IMR-90 (cell line): ENCODE data around the gene STXBP4. TPM values are rescaled to one million over a fixed set of nuclear protein-coding genes. Genes with fewer than 3 reads are reported as not detected.

Source experiments
- ATAC-seq: fragments of 200-7000 bp; cut with Tn5 transposase; 2 replicates; pipeline ENCODE4 v1.9.1; 2020; ENCODE audit warnings: low read depth, mild to moderate bottlenecking, moderate library complexity
- BruUV-seq: library from RNA; stranded (reverse); fragments of 400-500 nt; replicated peaks from 2 replicates; lab custom pipeline; 2021; lab: Mats Ljungman, UMichigan
- CTCF ChIA-PET: fragments of 300-600 bp; formaldehyde crosslinking; extraction: SDS; loops from one replicate; lab custom pipeline; 2021; ENCODE audit warnings: antibody characterized with exemption; lab: Yijun Ruan, JAX
- POLR2A ChIA-PET: fragments of 300-600 bp; sonication (Branson Sonifier 250); formaldehyde crosslinking; loops from one replicate; lab custom pipeline; 2022; ENCODE audit warnings: antibody characterized with exemption; ENCODE audit not compliant: unreplicated experiment; lab: Charles Lee
- DNase-seq: peaks from one replicate; pipeline ENCODE4 v3.0.0; 2013
- H2AFZ ChIP-seq: replicated peaks from 2 replicates; pipeline ENCODE3; 2013; ENCODE audit warnings: low read length, mild to moderate bottlenecking; ENCODE audit not compliant: poor library complexity
- H2AK5ac ChIP-seq: 2 replicates; pipeline ENCODE4 v1.6.1; 2013; ENCODE audit warnings: low read depth, low read length, inconsistent platforms
- H2AK9ac ChIP-seq: replicated peaks from 2 replicates; pipeline ENCODE3; 2013; ENCODE audit warnings: mild to moderate bottlenecking, low read depth, low read length, moderate library complexity; ENCODE audit not compliant: poor library complexity
- H2BK120ac ChIP-seq: 2 replicates; pipeline ENCODE4 v1.6.1; 2013; ENCODE audit warnings: low read depth, low read length, inconsistent platforms
- H2BK15ac ChIP-seq: 3 replicates; pipeline ENCODE4 v1.6.1; 2013; ENCODE audit warnings: low read depth, low read length, inconsistent platforms
- H2BK20ac ChIP-seq: 2 replicates; pipeline ENCODE4 v1.6.1; 2013; ENCODE audit warnings: low read depth, mild to moderate bottlenecking, inconsistent platforms, low read length, moderate library complexity
- H2BK5ac ChIP-seq: 2 replicates; pipeline ENCODE4 v1.6.1; 2013; ENCODE audit warnings: mild to moderate bottlenecking, low read depth, low read length, inconsistent platforms; ENCODE audit not compliant: poor library complexity, severe bottlenecking
- H3K14ac ChIP-seq: replicated peaks from 2 replicates; pipeline ENCODE4 v1.6.1; 2013; ENCODE audit warnings: low read depth, low read length, inconsistent platforms
- H3K18ac ChIP-seq: 2 replicates; pipeline ENCODE4 v1.6.1; 2013; ENCODE audit warnings: low read depth, low read length, control low read depth
- H3K23ac ChIP-seq: 2 replicates; pipeline ENCODE4 v1.6.1; 2013; ENCODE audit warnings: low read depth, low read length, inconsistent platforms
- H3K27ac ChIP-seq: 2 replicates; pipeline ENCODE4 v1.5.1; 2013; ENCODE audit warnings: mild to moderate bottlenecking, control low read depth, low read length; ENCODE audit not compliant: insufficient read depth
- H3K27me3 ChIP-seq: 2 replicates; pipeline ENCODE4 v1.6.1; 2013; ENCODE audit warnings: low read length; ENCODE audit not compliant: control insufficient read depth, insufficient read depth
- H3K36me3 ChIP-seq: 2 replicates; pipeline ENCODE4 v1.6.1; 2013; ENCODE audit warnings: low read length, mixed read lengths; ENCODE audit not compliant: control insufficient read depth, insufficient read depth
- H3K4ac ChIP-seq: 2 replicates; pipeline ENCODE4 v1.6.1; 2013; ENCODE audit warnings: low read depth, low read length, inconsistent platforms
- H3K4me1 ChIP-seq: 2 replicates; pipeline ENCODE4 v1.6.1; 2013; ENCODE audit warnings: low read length, mixed read lengths; ENCODE audit not compliant: control insufficient read depth, insufficient read depth
- H3K4me2 ChIP-seq: 2 replicates; pipeline ENCODE4 v1.6.1; 2013; ENCODE audit warnings: low read depth, mild to moderate bottlenecking, control low read depth, low read length, moderate library complexity
- H3K4me3 ChIP-seq: 2 replicates; pipeline ENCODE4 v1.5.1; 2013; ENCODE audit warnings: low read depth, mild to moderate bottlenecking, control low read depth, low read length, moderate library complexity; ENCODE audit not compliant: insufficient read depth
- H3K56ac ChIP-seq: 2 replicates; pipeline ENCODE4 v1.6.1; 2013; ENCODE audit warnings: low read length, inconsistent platforms; ENCODE audit not compliant: insufficient read depth; ENCODE audit errors: extremely low read depth
- H3K79me1 ChIP-seq, 2 experiments: 2 replicates each; pipeline ENCODE4 v1.6.1; 2013; ENCODE audit warnings: low read length in 2 of 2, inconsistent platforms in 1 of 2, low read depth in 1 of 2
- H3K9ac ChIP-seq: 2 replicates; pipeline ENCODE4 v1.6.1; 2013; ENCODE audit warnings: low read depth, low read length, control low read depth
- H3K9me1 ChIP-seq: 2 replicates; pipeline ENCODE4 v1.6.1; 2013; ENCODE audit warnings: low read length, inconsistent platforms; ENCODE audit not compliant: insufficient read depth
- H3K9me3 ChIP-seq: 2 replicates; pipeline ENCODE4 v1.6.1; 2013; ENCODE audit warnings: low read length; ENCODE audit not compliant: control insufficient read depth, insufficient read depth
- H4K20me1 ChIP-seq: 2 replicates; pipeline ENCODE4 v1.6.1; 2013; ENCODE audit warnings: low read length, inconsistent platforms; ENCODE audit not compliant: insufficient read depth
- H4K5ac ChIP-seq: 2 replicates; pipeline ENCODE4 v1.6.1; 2013; ENCODE audit warnings: mild to moderate bottlenecking, low read depth, low read length, control low read depth
- H4K8ac ChIP-seq, 2 experiments: 2 replicates each; pipeline ENCODE4 v1.6.1; 2013; ENCODE audit warnings: low read depth in 2 of 2, low read length in 2 of 2, control low read depth in 1 of 2, inconsistent platforms in 1 of 2
- H4K91ac ChIP-seq: 2 replicates; pipeline ENCODE4 v1.6.1; 2013; ENCODE audit warnings: low read depth, low read length, inconsistent platforms; ENCODE audit not compliant: insufficient read depth
- BHLHE40 ChIP-seq: fragments of 150-350 bp; IDR thresholded peaks from 2 replicates; pipeline ENCODE4 v1.6.1; 2016; ENCODE audit warnings: mild to moderate bottlenecking, low read depth, low read length
- CHD1 ChIP-seq: IDR thresholded peaks from 2 replicates; pipeline ENCODE4 v1.6.1; 2012; ENCODE audit warnings: low read depth, low read length, improper control_type of control experiment
- FOS ChIP-seq: fragments of 150-350 bp; IDR thresholded peaks from 2 replicates; pipeline ENCODE4 v1.6.1; 2016; ENCODE audit warnings: low read depth, low read length
- MAFK ChIP-seq: IDR thresholded peaks from 2 replicates; pipeline ENCODE4 v1.6.1; 2012; ENCODE audit warnings: low read depth, low read length, improper control_type of control experiment
- MAZ ChIP-seq: IDR thresholded peaks from 2 replicates; pipeline ENCODE4 v1.6.1; 2012; ENCODE audit warnings: low read depth, mild to moderate bottlenecking, low read length, improper control_type of control experiment, moderate library complexity, borderline replicate concordance
- MXI1 ChIP-seq: IDR thresholded peaks from 2 replicates; pipeline ENCODE4 v1.6.1; 2012; ENCODE audit warnings: low read depth, mild to moderate bottlenecking, low read length, moderate library complexity, borderline replicate concordance
- NFE2L2 ChIP-seq: fragments of 150-350 bp; IDR thresholded peaks from 2 replicates; pipeline ENCODE4 v1.6.1; 2016; ENCODE audit warnings: low read depth, mild to moderate bottlenecking, low read length
- POLR2A ChIP-seq: IDR thresholded peaks from 2 replicates; pipeline ENCODE4 v1.6.1; 2012; ENCODE audit warnings: mild to moderate bottlenecking, low read depth, low read length
- RAD21 ChIP-seq: IDR thresholded peaks from 2 replicates; pipeline ENCODE4 v1.6.1; 2012; ENCODE audit warnings: low read length, improper control_type of control experiment
- RCOR1 ChIP-seq: IDR thresholded peaks from 2 replicates; pipeline ENCODE4 v1.6.1; 2012; ENCODE audit warnings: mild to moderate bottlenecking, low read length, improper control_type of control experiment; ENCODE audit not compliant: insufficient replicate concordance
- RFX5 ChIP-seq: IDR thresholded peaks from 2 replicates; pipeline ENCODE4 v1.8.0; 2012; ENCODE audit warnings: low read depth, mild to moderate bottlenecking, low read length, moderate library complexity
- USF2 ChIP-seq: fragments of 150-350 bp; IDR thresholded peaks from 2 replicates; pipeline ENCODE4 v1.6.1; 2017; ENCODE audit warnings: mild to moderate bottlenecking, antibody characterized with exemption, low read length, low read depth
- WGBS, 2 experiments: methylation state at CpG; one replicate each; pipeline versions ENCODE4 v1.1.5 to v1.1.7; 2013; ENCODE audit warnings: missing lambda C conversion rate in 2 of 2; ENCODE audit not compliant: insufficient read length in 1 of 2; ENCODE audit errors: extremely low coverage in 2 of 2; 5-methylcytosine and 5-hydroxymethylcytosine counted together
- dilution Hi-C: fragments of 300-500 bp; cut with HindIII; formaldehyde crosslinking; loops from one replicate; pipeline ENCODE4 v1.14.3; 2018; ENCODE audit warnings: low sequenced_read_pairs; ENCODE audit not compliant: unreplicated experiment
- in situ Hi-C: fragments of 300-500 bp; cut with MboI; formaldehyde crosslinking; loops from 3 replicates; pipeline ENCODE4 v1.14.3; 2019; ENCODE audit warnings: low sequenced_read_pairs, inconsistent platforms, mixed read lengths
- intact Hi-C: fragments of 100-400 bp; cut with micrococcal nuclease; formaldehyde crosslinking; loops from 2 replicates; pipeline ENCODE4 v1.10.0; 2022
- polyA plus RNA-seq, 3 experiments: library from polyadenylated mRNA; depleted of rRNA; stranded (reverse); fragments of >200 nt; gene quantifications; 2 replicates each; pipeline ENCODE4 v1.2.3, GENCODE V29; 2012; ENCODE audit warnings: low replicate concordance in 1 of 3
- total RNA-seq: library from RNA; depleted of rRNA; stranded (reverse); fragments of >200 nt; gene quantifications from 2 replicates; pipeline ENCODE4 v1.2.3, GENCODE V29; 2012

Gene STXBP4
- total and polyA plus RNA-seq, 2 of the 4 experiments (the other 2 are of a cell fraction), result 4.1 to 20.4 TPM

DNA sequence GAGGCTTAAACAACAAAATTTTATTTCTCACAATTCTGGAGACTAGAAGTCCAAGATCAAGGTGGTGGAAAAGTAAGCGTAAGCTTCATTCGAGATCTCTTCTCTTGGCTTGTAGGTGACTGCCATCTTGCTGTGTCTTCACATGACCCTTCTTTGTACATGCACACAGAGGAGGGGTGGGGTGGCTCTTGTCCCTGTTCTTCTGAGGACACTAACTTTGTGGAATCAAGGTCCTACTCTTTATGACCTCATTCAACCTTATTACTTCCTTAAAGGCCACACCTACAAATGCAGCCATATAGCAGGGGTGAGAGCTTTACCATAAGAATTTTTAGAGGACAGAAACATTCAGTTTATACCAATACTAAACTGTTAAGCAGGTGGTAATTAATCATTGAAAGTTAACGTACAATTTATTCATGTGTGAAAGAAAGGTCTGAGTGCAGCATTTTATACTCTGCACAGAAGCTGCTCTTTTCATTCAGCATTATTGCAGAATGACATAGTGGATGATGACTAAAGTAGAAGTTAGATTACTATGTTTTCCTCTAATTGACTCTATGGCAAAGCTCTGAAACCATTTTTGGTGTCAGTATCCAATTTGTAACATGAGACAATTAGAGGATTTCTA, 156.3 kb downstream of the STXBP4 start:
- in situ Hi-C loops, result loop anchor here (10.0 kb wide), 1 partner anchor 60 kb away; no protein-coding TSS in a partner anchor
- CTCF ChIA-PET, result interaction anchor here (0.6 kb wide), 1 partner anchor 753 kb away, joined by 3 read pairs; no protein-coding TSS in a partner anchor

More for the DNA sequence above, 156.3 kb downstream of the STXBP4 start:
- H3K9me1 ChIP-seq, result no peaks in the 10 kb centered on the region
- no peak overlapping the region for H2BK20ac ChIP-seq
- POLR2A ChIA-PET, result no interaction called here
- H3K56ac ChIP-seq, result no peak overlapping the region
- no peaks in the 10 kb centered on the region for H3K9me3 ChIP-seq
- TF ChIP-seq CHD1 (no peak), MAFK (no peak), USF2 (no peak), MAZ (no peak), RAD21 (no peak), NFE2L2 (no peak), BHLHE40 (no peak), RCOR1 (no peak), RFX5 (no peak), POLR2A (no peak), MXI1 (no peak), FOS (no peak)
- no peak overlapping the region for H3K4me2 ChIP-seq
- H3K14ac ChIP-seq, result no peak overlapping the region
- no TSS peak for BruUV-seq
- no peak for DNase-seq
- no peak overlapping the region for H4K91ac ChIP-seq
- H3K4me3 ChIP-seq, result no peak overlapping the region
- H3K4ac ChIP-seq, result no peak overlapping the region
- no peaks in the 10 kb centered on the region for H4K20me1 ChIP-seq
- H3K27me3 ChIP-seq, result no peaks in the 10 kb centered on the region
- intact Hi-C loops, result no loop called here
- H3K27ac ChIP-seq, result no peak overlapping the region
- H2BK120ac ChIP-seq, result no peak overlapping the region
- no peak overlapping the region for H2BK5ac ChIP-seq
- H3K23ac ChIP-seq, result no peak overlapping the region
- no peak overlapping the region for H3K18ac ChIP-seq
- no peaks in the 10 kb centered on the region for H3K4me1 ChIP-seq
- H3K79me1 ChIP-seq, result no peaks in the 10 kb centered on the region
- no peak overlapping the region for H2BK15ac ChIP-seq
- no peak overlapping the region for H2AK9ac ChIP-seq
- no peak for ATAC-seq
- H2AFZ ChIP-seq, result no peak overlapping the region
- dilution Hi-C loops, result no loop called here
- H3K36me3 ChIP-seq, result no peaks in the 10 kb centered on the region
- WGBS, 2 experiments, result no CpG with 5 or more reads among the region's 3 CpGs
- H3K9ac ChIP-seq, result no peak overlapping the region
- H2AK5ac ChIP-seq, result no peak overlapping the region
- H4K8ac ChIP-seq, result no peak overlapping the region
- H4K5ac ChIP-seq, result no peak overlapping the region
